Kidney (tissue), 14 donors: ENCODE results near the gene HOXC13. TPM values are rescaled to one million over a fixed set of nuclear protein-coding genes. Genes with fewer than 3 reads are reported as not detected.

Experiments
- DNase-seq, 5 donors: peaks; one replicate each; pipeline ENCODE4 v3.0.0-alpha.2; 2013 to 2020
- FAIRE-seq: peaks from 2 replicates; lab custom pipeline; 2012; peaks lifted over from hg19 to GRCh38; lab: Jason Lieb, UNC
- H3K27ac ChIP-seq, 2 donors: one replicate each; pipeline ENCODE4 v1.7.0; 2013; ENCODE audit warnings: low read depth in 2 of 2, low read length in 2 of 2, inconsistent platforms in 1 of 2
- H3K27me3 ChIP-seq: one replicate; pipeline ENCODE4 v1.7.1; 2013; ENCODE audit warnings: low read length, inconsistent platforms; ENCODE audit not compliant: control insufficient read depth, insufficient read depth
- H3K36me3 ChIP-seq, 3 donors: one replicate each; pipeline versions ENCODE4 v1.7.0 to v1.7.1; 2013; ENCODE audit warnings: low read length in 3 of 3, control low read depth in 1 of 3, inconsistent platforms in 1 of 3; ENCODE audit not compliant: insufficient read depth in 3 of 3, control insufficient read depth in 2 of 3
- H3K4me1 ChIP-seq, 3 donors: one replicate each; pipeline versions ENCODE4 v1.7.0 to v1.7.1; 2013; ENCODE audit warnings: low read length in 3 of 3, inconsistent platforms in 1 of 3, low read depth in 1 of 3; ENCODE audit not compliant: control insufficient read depth in 2 of 3, insufficient read depth in 2 of 3
- H3K4me3 ChIP-seq, 3 donors: one replicate each; pipeline versions ENCODE4 v1.7.0 to v1.8.1; 2013; ENCODE audit warnings: low read length in 3 of 3, control low read depth in 1 of 3, inconsistent platforms in 1 of 3
- H3K9ac ChIP-seq, 3 donors: one replicate each; pipeline versions ENCODE4 v1.7.0 to v1.7.1; 2013; ENCODE audit warnings: low read length in 3 of 3, control low read depth in 1 of 3, inconsistent platforms in 1 of 3
- H3K9me3 ChIP-seq, 3 donors: one replicate each; pipeline versions ENCODE4 v1.7.0 to v1.7.1; 2013; ENCODE audit warnings: low read length in 3 of 3, control low read depth in 1 of 3, inconsistent platforms in 1 of 3; ENCODE audit not compliant: control insufficient read depth in 2 of 3, insufficient read depth in 1 of 3
- intact Hi-C: fragments of 100-400 bp; cut with DNase I; formaldehyde crosslinking; loops from one replicate; pipeline ENCODE4 v1.11.1; 2022
- polyA plus RNA-seq: library from polyadenylated mRNA; stranded (reverse); fragments of 350-450 nt; fragmentation: Illumina TruSeq; extraction: RNeasy Lipid Tissue Mini Kit (QIAGEN cat#74804); gene quantifications from one replicate; pipeline ENCODE4 v1.2.3, GENCODE V29; 2014; ENCODE audit warnings: low read depth, low replicate concordance; ENCODE audit not compliant: insufficient read depth
- total RNA-seq: library from RNA; stranded (reverse); fragmentation: NEBNext Ultra II Directional; extraction: Animal tissue kit (Norgen Biotek cat#: 25700); gene quantifications from one replicate; pipeline ENCODE4 v1.2.1, GENCODE V29; 2021
- TF ChIP-seq, protein P1 (sequence below): IDR thresholded peaks from 3 replicates; pipeline ENCODE4 v1.5.1; 2012; ENCODE audit warnings: mild to moderate bottlenecking, moderate library complexity, borderline replicate concordance; ENCODE audit not compliant: insufficient read depth; ENCODE audit errors: extremely low read depth
- donor health status: control.
- donor health status: control.
- donor health status: control.
- donor health status: control.
- donor health status: control.
- donor health status: DM: yes; HTN: yes; CAD: no.
- donor health status: Normal renal cell carcinoma (clear cell type).

Gene HOXC13
- total and polyA plus RNA-seq, 2 donors from 2014 or later, result not detected

DNA sequence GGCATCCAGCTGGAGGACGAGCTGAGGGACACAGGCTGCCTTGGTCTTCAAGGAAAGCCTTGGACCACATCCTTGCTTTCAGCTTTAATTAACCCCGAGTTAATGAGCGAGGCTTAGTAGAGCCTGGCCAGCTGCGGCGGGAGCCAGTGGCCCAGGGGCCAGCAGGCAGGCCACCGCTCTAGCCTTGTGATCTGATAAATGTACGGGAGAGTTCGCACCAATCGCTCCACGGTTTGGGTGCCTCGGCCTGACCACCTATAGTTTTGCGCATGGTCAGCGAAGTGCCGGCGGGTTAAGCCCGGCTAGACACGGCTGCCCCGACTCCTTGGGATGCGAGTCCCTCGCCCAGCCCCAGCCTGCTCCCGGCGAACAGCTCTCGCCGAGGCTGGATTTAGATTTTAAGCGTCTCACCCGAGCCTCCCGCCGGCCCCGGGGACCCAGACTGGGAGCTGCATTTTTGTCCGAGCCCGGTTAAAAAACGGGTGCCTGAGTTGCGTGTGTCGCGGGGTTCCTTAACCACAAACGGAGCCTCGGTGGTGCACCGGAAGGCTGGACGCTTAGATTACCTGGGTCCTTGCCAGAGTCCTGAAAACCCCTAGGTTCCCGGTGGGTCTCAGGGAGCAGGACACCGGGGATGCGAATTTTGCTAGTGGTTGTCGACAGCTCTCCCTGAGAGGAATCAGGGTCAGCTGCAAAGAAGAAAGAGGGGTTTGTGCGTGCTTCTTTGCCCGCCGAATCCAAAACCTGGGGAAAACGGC, 13.1 kb downstream of the HOXC13 start:
- intact Hi-C loops, result no loop called here
- TF ChIP-seq, protein P1, sequence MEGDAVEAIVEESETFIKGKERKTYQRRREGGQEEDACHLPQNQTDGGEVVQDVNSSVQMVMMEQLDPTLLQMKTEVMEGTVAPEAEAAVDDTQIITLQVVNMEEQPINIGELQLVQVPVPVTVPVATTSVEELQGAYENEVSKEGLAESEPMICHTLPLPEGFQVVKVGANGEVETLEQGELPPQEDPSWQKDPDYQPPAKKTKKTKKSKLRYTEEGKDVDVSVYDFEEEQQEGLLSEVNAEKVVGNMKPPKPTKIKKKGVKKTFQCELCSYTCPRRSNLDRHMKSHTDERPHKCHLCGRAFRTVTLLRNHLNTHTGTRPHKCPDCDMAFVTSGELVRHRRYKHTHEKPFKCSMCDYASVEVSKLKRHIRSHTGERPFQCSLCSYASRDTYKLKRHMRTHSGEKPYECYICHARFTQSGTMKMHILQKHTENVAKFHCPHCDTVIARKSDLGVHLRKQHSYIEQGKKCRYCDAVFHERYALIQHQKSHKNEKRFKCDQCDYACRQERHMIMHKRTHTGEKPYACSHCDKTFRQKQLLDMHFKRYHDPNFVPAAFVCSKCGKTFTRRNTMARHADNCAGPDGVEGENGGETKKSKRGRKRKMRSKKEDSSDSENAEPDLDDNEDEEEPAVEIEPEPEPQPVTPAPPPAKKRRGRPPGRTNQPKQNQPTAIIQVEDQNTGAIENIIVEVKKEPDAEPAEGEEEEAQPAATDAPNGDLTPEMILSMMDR, result no peak
- no peak overlapping the region for H3K9ac ChIP-seq
- no peaks in the 10 kb centered on the region for H3K9me3 ChIP-seq
- H3K36me3 ChIP-seq, result no peaks in the 10 kb centered on the region
- no peak overlapping the region for H3K4me3 ChIP-seq
- no peak overlapping the region for H3K27ac ChIP-seq
- FAIRE-seq, result no peak
- no peaks in the 10 kb centered on the region for H3K4me1 ChIP-seq
- DNase-seq, result no peak
- peaks cover 80% of the 10 kb centered on the region for H3K27me3 ChIP-seq

DNA sequence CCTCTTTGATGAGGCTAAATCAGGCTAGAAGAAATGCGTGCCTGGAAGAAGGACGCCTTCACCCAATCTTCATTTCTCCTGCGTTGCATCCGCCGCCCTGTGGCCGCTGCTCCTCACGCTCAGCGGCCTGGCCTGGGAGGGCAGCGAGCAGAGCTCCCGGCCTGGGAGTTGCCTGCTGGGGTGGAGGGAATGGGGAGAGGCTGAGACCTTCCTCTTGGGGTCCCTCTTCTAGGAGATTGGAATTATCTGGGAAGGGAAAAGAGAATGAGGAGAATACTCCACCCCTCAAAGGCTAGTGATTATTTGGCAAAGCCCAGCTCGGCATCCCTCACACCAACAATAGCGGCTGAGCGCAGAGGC, 13.7 kb downstream of the HOXC13 start:
- Histone ChIP-seq H3K9ac (no peak overlapping the region), H3K4me1 (no peaks in the 10 kb centered on the region), H3K27ac (no peak overlapping the region), H3K9me3 (no peaks in the 10 kb centered on the region), H3K4me3 (no peak overlapping the region), H3K36me3 (no peaks in the 10 kb centered on the region), H3K27me3 (peaks cover 80% of the 10 kb centered on the region)
- DNase-seq, result no peak
- intact Hi-C loops, result no loop called here
- FAIRE-seq, result no peak
- TF ChIP-seq, protein P1, result no peak

DNA sequence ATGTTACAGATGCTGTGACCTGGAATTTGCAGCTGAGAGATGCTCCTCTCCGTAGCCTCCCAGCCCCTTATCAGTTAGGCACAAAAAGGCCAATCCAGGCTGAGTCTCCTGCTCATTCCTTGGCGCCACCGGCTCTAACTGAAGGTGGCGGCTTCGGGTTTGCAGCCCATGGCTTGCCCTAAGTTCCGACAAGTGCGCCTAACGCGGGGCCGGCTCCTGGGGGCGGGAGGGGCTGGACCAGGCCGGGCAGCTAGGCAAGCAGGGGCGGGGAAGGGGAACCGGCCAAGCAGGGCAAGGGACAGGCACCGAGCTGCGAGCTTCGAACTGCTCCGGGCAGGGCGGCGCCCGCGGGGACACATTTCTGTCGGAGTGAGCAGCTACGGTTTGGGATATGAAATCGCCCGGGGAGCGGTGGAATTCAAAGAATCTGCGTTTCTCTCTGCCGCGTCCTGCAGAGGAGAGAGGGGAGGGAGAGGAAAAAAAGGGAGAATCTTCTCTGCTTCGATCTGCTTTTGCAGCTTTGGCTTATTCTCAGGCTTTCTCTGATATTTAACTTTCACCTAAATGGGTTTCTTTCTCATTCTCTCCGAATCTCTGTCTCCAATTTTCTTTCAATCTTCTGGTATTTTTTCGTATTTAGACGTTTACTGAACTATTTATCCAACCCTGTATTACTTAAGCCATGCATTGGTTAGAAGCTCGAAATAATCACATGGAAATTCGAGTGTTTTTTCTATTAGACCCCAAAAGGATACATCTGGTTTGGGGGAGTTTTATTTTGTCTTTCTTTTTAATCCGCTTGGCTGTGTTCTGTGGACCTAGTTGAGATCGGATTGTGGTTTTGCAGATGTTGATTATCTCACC, 14.5 kb downstream of the HOXC13 start:
- no peak overlapping the region for H3K9ac ChIP-seq
- intact Hi-C loops, result no loop called here
- H3K4me3 ChIP-seq, result no peak overlapping the region
- no peaks in the 10 kb centered on the region for H3K4me1 ChIP-seq
- peaks cover 81% of the 10 kb centered on the region for H3K27me3 ChIP-seq
- DNase-seq (no peak), FAIRE-seq (no peak)
- H3K36me3 ChIP-seq, result no peaks in the 10 kb centered on the region
- no peaks in the 10 kb centered on the region for H3K9me3 ChIP-seq
- TF ChIP-seq, protein P1, result no peak
- no peak overlapping the region for H3K27ac ChIP-seq
